HepG2 (cell line): ENCODE results near the gene INO80. TPM values are rescaled to one million over a fixed set of nuclear protein-coding genes. Genes with fewer than 3 reads are reported as not detected.

Source experiments
- AGO1 ChIP-seq: fragments of 200-400 bp; formaldehyde crosslinking; IDR thresholded peaks from 2 replicates; pipeline ENCODE4 v1.6.1; 2017; ENCODE audit warnings: mild to moderate bottlenecking, low read depth, low read length, moderate library complexity; ENCODE audit not compliant: poor library complexity, severe bottlenecking
- E2F2 ChIP-seq: sonication (generic); formaldehyde crosslinking; IDR thresholded peaks from 2 replicates; pipeline ENCODE4 v1.4.0; 2020; ENCODE audit warnings: missing genetic modification reagents, borderline replicate concordance
- EHMT2 ChIP-seq: fragments of 200-600 bp; sonication (generic); IDR thresholded peaks from 2 replicates; pipeline ENCODE4 v1.7.0; 2017; ENCODE audit warnings: antibody characterized with exemption, low read depth, low read length, borderline replicate concordance
- FOXK2 ChIP-seq: fragments of 450-650 bp; IDR thresholded peaks from 2 replicates; pipeline ENCODE4 v1.6.1; 2016
- HIC2 ChIP-seq: sonication (generic); formaldehyde crosslinking; IDR thresholded peaks from 2 replicates; pipeline ENCODE4 v1.9.0; 2022; ENCODE audit warnings: low read depth, missing genetic modification reagents
- MTF2 ChIP-seq: sonication (generic); formaldehyde crosslinking; IDR thresholded peaks from 2 replicates; pipeline ENCODE4 v1.5.0; 2020; ENCODE audit warnings: missing genetic modification reagents, borderline replicate concordance
- POLR2AphosphoS5 ChIP-seq: IDR thresholded peaks from 2 replicates; pipeline ENCODE4 v1.6.1; 2012; ENCODE audit warnings: low read depth, low read length
- SMAD3 ChIP-seq: sonication (generic); formaldehyde crosslinking; IDR thresholded peaks from 2 replicates; pipeline ENCODE4 v1.4.0; 2020; ENCODE audit warnings: missing genetic modification reagents
- SRF ChIP-seq: IDR thresholded peaks from 2 replicates; pipeline ENCODE4 v1.6.1; 2011; ENCODE audit warnings: mild to moderate bottlenecking, low read depth, low read length, moderate library complexity
- TRIM24 ChIP-seq: sonication (generic); formaldehyde crosslinking; IDR thresholded peaks from 2 replicates; pipeline ENCODE4 v1.8.0; 2022; ENCODE audit warnings: mild to moderate bottlenecking, missing genetic modification reagents
- ZHX1 ChIP-seq: sonication (generic); formaldehyde crosslinking; IDR thresholded peaks from 2 replicates; pipeline ENCODE4 v1.8.1; 2022; ENCODE audit warnings: low read depth, mild to moderate bottlenecking, missing genetic modification reagents
- ZNF142 ChIP-seq: sonication (generic); formaldehyde crosslinking; IDR thresholded peaks from 2 replicates; pipeline ENCODE4 v1.4.0; 2020; ENCODE audit warnings: missing genetic modification reagents
- ZNF331 ChIP-seq: sonication (generic); formaldehyde crosslinking; IDR thresholded peaks from 2 replicates; pipeline ENCODE4 v1.4.0; 2020; ENCODE audit warnings: missing genetic modification reagents
- ZNF597 ChIP-seq: sonication (generic); formaldehyde crosslinking; IDR thresholded peaks from 2 replicates; pipeline ENCODE4 v1.5.0; 2020; ENCODE audit warnings: missing genetic modification reagents
- ZNF720 ChIP-seq: sonication (generic); formaldehyde crosslinking; IDR thresholded peaks from 2 replicates; pipeline ENCODE4 v1.4.0; 2020; ENCODE audit warnings: missing genetic modification reagents
- ZNF747 ChIP-seq: sonication (generic); formaldehyde crosslinking; IDR thresholded peaks from 2 replicates; pipeline ENCODE4 v1.8.1; 2023; ENCODE audit warnings: missing genetic modification reagents, mild to moderate bottlenecking, borderline replicate concordance
- polyA plus RNA-seq, 8 experiments: library from polyadenylated mRNA; depleted of rRNA in 3 of 8; stranded (reverse) in 7 of 8; unstranded in 1 of 8; fragments of >200 nt; fragmentation: Illumina TruSeq in 4 of 8; extraction: Trizol in 4 of 8; gene quantifications; 2 replicates each; pipeline versions ENCODE4 v1.2.1 to v1.2.3, GENCODE V29; 2011 to 2016; ENCODE audit warnings: low read depth in 4 of 8, missing spikeins in 1 of 8, mixed read lengths in 1 of 8; ENCODE audit not compliant: insufficient read depth in 1 of 8
- total RNA-seq, 5 experiments: library from RNA; depleted of rRNA; stranded (reverse); fragments of >200 nt; fragmentation: Illumina TruSeq; extraction: Trizol; gene quantifications; 2 replicates each; pipeline ENCODE4 v1.2.3, GENCODE V29; 2016; ENCODE audit warnings: low read depth in 1 of 5

Gene INO80
- total and polyA plus RNA-seq, 2 of the 13 experiments (the other 11 are each of a cell fraction or from before 2014, with no cell fraction given) = 3.6 to 14.8 TPM

- no peak for TF ChIP-seq EHMT2
- TF ChIP-seq TRIM24 (CRISPR knock-in tag) = no peak
- TF ChIP-seq SMAD3 (CRISPR knock-in tag) = no peak
- peak; percentile 97 for TF ChIP-seq POLR2AphosphoS5
- TF ChIP-seq ZNF597 = no peak
- no peak for TF ChIP-seq AGO1
- no peak for TF ChIP-seq E2F2 (CRISPR knock-in tag)
- TF ChIP-seq ZNF720 (CRISPR knock-in tag) = no peak
- no peak for TF ChIP-seq ZHX1 (CRISPR knock-in tag)
- peak; percentile 91 for TF ChIP-seq SRF
- TF ChIP-seq ZNF331 (CRISPR knock-in tag) = peak; percentile 54
- TF ChIP-seq FOXK2 = no peak
- TF ChIP-seq ZNF142 (CRISPR knock-in tag) = no peak
- TF ChIP-seq HIC2 (CRISPR knock-in tag) = no peak; the same call in 1 of the 2 replicates
- peak; percentile 58; the same call in 1 of the 2 replicates for TF ChIP-seq ZNF747 (CRISPR knock-in tag)
- TF ChIP-seq MTF2 (CRISPR knock-in tag) = 0 out of 2 replicates have a peak, but pooled peaks have one; percentile 12
Observed at GRCh38 chr15:41116116-41116961, at the start of gene INO80 (continued).
